Natural killer cell (primary cell): Measurements from ENCODE around the gene PCSK7. TPM values are rescaled to one million over a fixed set of nuclear protein-coding genes. Genes with fewer than 3 reads are reported as not detected.

Experiments
- ATAC-seq, 3 donors: fragments of 150-1000 bp in 2 of 3; fragments of 200-7000 bp in 1 of 3; cut with Tn5 transposase; 1 replicate in 1 of 3; 2 replicates in 2 of 3; pipeline ENCODE4 v1.10.0; 2021; ENCODE audit warnings: mild to moderate bottlenecking in 2 of 3, moderate library complexity in 2 of 3
- DNase-seq, 2 donors: peaks; one replicate each; pipeline versions ENCODE4 v3.0.0 to v3.0.0-alpha.2; 2013 to 2021; ENCODE audit warnings: mixed read lengths in 1 of 2
- H3K27ac ChIP-seq: one replicate; pipeline ENCODE4 v1.5.1; 2013; ENCODE audit warnings: mild to moderate bottlenecking, low read length
- H3K27me3 ChIP-seq: one replicate; pipeline ENCODE4 v1.6.1; 2013; ENCODE audit warnings: low read length; ENCODE audit not compliant: control insufficient read depth, insufficient read depth
- H3K36me3 ChIP-seq: one replicate; pipeline ENCODE4 v1.6.1; 2013; ENCODE audit warnings: low read length; ENCODE audit not compliant: control insufficient read depth, insufficient read depth
- H3K4me1 ChIP-seq: one replicate; pipeline ENCODE4 v1.6.1; 2013; ENCODE audit warnings: low read length; ENCODE audit not compliant: control insufficient read depth, insufficient read depth
- H3K4me3 ChIP-seq: one replicate; pipeline ENCODE4 v1.5.1; 2013; ENCODE audit warnings: low read length
- H3K9me3 ChIP-seq: one replicate; pipeline ENCODE4 v1.6.1; 2013; ENCODE audit warnings: low read length; ENCODE audit not compliant: control insufficient read depth, insufficient read depth
- H3K27ac Mint-ChIP-seq, 2 donors: one replicate each; pipeline ENCODE4 v1.8.0; 2022; ENCODE audit warnings: mild to moderate bottlenecking in 2 of 2, mixed read lengths in 2 of 2, moderate library complexity in 1 of 2
- H3K27me3 Mint-ChIP-seq, 2 donors: one replicate each; pipeline ENCODE4 v1.8.0; 2022; ENCODE audit warnings: low read depth in 2 of 2, mixed read lengths in 2 of 2
- H3K36me3 Mint-ChIP-seq: one replicate; pipeline ENCODE4 v1.8.0; 2022; ENCODE audit warnings: mixed read lengths
- H3K4me1 Mint-ChIP-seq, 2 donors: one replicate each; pipeline ENCODE4 v1.8.0; 2022; ENCODE audit warnings: mixed read lengths in 2 of 2
- H3K4me3 Mint-ChIP-seq: one replicate; pipeline ENCODE4 v1.8.0; 2022; ENCODE audit warnings: mild to moderate bottlenecking, moderate library complexity, mixed read lengths
- H3K9me3 Mint-ChIP-seq, 2 donors: one replicate each; pipeline ENCODE4 v1.8.0; 2022; ENCODE audit warnings: mixed read lengths in 2 of 2
- WGBS: methylation state at CpG from one replicate; pipeline ENCODE4 v1.1.7; 2013; ENCODE audit warnings: missing lambda C conversion rate; ENCODE audit not compliant: insufficient coverage; 5-methylcytosine and 5-hydroxymethylcytosine counted together
- intact Hi-C: fragments of 100-400 bp; cut with micrococcal nuclease; formaldehyde crosslinking; loops from one replicate; pipeline ENCODE4 v1.14.2; 2022
- total RNA-seq, 4 donors: library from RNA; stranded (reverse); fragments of 120-200 nt in 1 of 4; gene quantifications; one replicate each; pipeline versions ENCODE4 v1.2.3 to v1.2.4, GENCODE V29; 2013 to 2022
- TF ChIP-seq, protein P1 (sequence below): fragments of 200-600 bp; IDR thresholded peaks from one replicate; pipeline ENCODE4 v1.8.0; 2022; ENCODE audit warnings: antibody characterized with exemption

PCSK7 gene
- total RNA-seq, 3 donors from 2014 or later (not counting 1 experiment from before 2014, with no cell fraction given): 397 to 471 (median 441) TPM

- TF ChIP-seq, protein P1, sequence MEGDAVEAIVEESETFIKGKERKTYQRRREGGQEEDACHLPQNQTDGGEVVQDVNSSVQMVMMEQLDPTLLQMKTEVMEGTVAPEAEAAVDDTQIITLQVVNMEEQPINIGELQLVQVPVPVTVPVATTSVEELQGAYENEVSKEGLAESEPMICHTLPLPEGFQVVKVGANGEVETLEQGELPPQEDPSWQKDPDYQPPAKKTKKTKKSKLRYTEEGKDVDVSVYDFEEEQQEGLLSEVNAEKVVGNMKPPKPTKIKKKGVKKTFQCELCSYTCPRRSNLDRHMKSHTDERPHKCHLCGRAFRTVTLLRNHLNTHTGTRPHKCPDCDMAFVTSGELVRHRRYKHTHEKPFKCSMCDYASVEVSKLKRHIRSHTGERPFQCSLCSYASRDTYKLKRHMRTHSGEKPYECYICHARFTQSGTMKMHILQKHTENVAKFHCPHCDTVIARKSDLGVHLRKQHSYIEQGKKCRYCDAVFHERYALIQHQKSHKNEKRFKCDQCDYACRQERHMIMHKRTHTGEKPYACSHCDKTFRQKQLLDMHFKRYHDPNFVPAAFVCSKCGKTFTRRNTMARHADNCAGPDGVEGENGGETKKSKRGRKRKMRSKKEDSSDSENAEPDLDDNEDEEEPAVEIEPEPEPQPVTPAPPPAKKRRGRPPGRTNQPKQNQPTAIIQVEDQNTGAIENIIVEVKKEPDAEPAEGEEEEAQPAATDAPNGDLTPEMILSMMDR: no peak
- WGBS: 96% methylated on average over 22 of the region's 22 CpGs
- Histone ChIP-seq H3K9me3 (no peaks in the 10 kb centered on the region), H3K36me3 (peaks cover 3% of the 10 kb centered on the region), H3K4me3 (no peak overlapping the region), H3K27ac (no peak overlapping the region), H3K27me3 (no peaks in the 10 kb centered on the region), H3K4me1 (peaks cover 49% of the 10 kb centered on the region)
- no peaks in the 10 kb centered on the region for H3K27me3 Mint-ChIP-seq
- peaks cover 26 to 31% of the 10 kb centered on the region in 2 donors for H3K4me1 Mint-ChIP-seq
- no peaks in the 10 kb centered on the region for H3K9me3 Mint-ChIP-seq
- H3K4me3 Mint-ChIP-seq: no peak overlapping the region
- peak in 1 of 2 donors; percentile 7 for DNase-seq
- no peak for ATAC-seq
- H3K27ac Mint-ChIP-seq: no peak overlapping the region
- no peaks in the 10 kb centered on the region for H3K36me3 Mint-ChIP-seq
- intact Hi-C loops: no loop called here
Observed at GRCh38 chr11:117181586-117182550, 50.0 kb downstream of the PCSK7 start.

DNA sequence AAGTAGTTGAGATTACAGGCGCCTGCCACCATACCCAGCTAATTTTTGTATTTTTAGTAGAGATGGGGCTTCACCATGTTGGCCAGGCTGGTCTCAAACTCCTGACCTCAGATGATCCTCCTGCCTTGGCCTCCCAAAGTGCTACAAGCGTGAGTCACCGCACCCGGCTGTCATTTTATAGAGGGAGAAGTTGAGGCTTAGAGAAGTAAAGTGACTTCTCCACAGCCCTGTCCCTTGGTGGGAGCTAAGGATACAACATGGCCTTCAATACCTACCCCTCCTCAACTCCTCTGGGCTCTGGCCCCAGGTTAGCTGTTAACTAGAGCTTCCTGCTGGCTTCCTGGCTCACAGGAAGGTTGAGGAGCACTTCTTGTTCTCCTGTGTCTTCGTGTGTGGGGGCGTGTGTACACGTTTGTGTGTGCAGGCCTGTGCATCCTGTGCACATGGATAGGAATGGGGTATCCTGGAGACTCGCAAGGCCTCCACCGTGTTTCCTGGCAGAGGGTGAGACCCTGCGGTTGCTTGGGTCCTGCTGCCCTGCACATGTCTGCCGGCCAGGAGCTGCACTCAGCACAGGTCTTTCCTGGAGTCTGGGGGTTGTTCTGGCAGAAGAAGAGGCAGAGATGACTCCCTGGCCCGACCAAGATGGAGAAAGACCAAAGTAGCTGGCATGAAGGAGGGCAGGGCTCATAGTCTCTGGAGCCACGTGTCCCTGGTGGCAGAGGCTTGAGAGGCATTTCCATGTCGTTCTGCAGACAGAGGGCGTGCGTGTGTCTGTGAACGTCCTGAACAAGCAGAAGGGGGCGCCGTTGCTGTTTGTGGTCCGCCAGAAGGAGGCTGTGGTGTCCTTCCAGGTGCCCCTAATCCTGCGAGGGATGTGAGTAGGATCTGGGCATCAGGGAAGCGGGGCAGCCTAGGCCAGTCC lies 51.0 kb downstream of the PCSK7 start:
- peaks cover 40% of the 10 kb centered on the region for H3K4me1 ChIP-seq
- Mint-ChIP-seq H3K4me1 (peaks cover 26 to 31% of the 10 kb centered on the region in 2 donors), H3K27ac (peak overlapping the region; percentile 86 to 92), H3K36me3 (no peaks in the 10 kb centered on the region), H3K27me3 (no peaks in the 10 kb centered on the region), H3K4me3 (peak overlapping the region; percentile 95), H3K9me3 (no peaks in the 10 kb centered on the region)
- 52% methylated on average over 19 of the region's 22 CpGs for WGBS
- H3K27ac ChIP-seq: no peak overlapping the region
- H3K36me3 ChIP-seq: peaks cover 3% of the 10 kb centered on the region
- intact Hi-C loops: no loop called here
- ATAC-seq (peak in 2 of 3 donors; percentile 26 to 33), DNase-seq (peak; percentile 38 to 79)
- H3K4me3 ChIP-seq: no peak overlapping the region
- no peaks in the 10 kb centered on the region for H3K9me3 ChIP-seq
- H3K27me3 ChIP-seq: no peaks in the 10 kb centered on the region
- TF ChIP-seq, protein P1: peak; percentile 57

GRCh38 chr11:117180020-117180419 lies 51.9 kb downstream of the PCSK7 start:
- peaks cover 26 to 31% of the 10 kb centered on the region in 2 donors for H3K4me1 Mint-ChIP-seq
- H3K4me3 ChIP-seq: peak overlapping the region; percentile 72
- H3K9me3 ChIP-seq: no peaks in the 10 kb centered on the region
- peaks cover 34% of the 10 kb centered on the region for H3K4me1 ChIP-seq
- ATAC-seq (no peak), DNase-seq (no peak)
- TF ChIP-seq, protein P1: no peak
- H3K36me3 ChIP-seq: peaks cover 3% of the 10 kb centered on the region
- intact Hi-C loops: no loop called here
- H3K27ac Mint-ChIP-seq: peak overlapping the region; percentile 86 to 92
- H3K9me3 Mint-ChIP-seq: no peaks in the 10 kb centered on the region
- H3K4me3 Mint-ChIP-seq: peak overlapping the region; percentile 95
- H3K36me3 Mint-ChIP-seq: no peaks in the 10 kb centered on the region
- H3K27ac ChIP-seq: peak overlapping the region; percentile 83
- no peaks in the 10 kb centered on the region for H3K27me3 Mint-ChIP-seq
- H3K27me3 ChIP-seq: no peaks in the 10 kb centered on the region
- WGBS: 28% methylated on average over 4 of the region's 4 CpGs
